Trophoblast cell (in vitro differentiated cells and primary cell): Measurements from ENCODE around the gene EAPP.
"Not testable (repeated sequence)": the region's sequence is repeated elsewhere in the genome, so short reads cannot be mapped to it uniquely, and the experiment has no call there.

Source experiments
- DNase-seq, 2 donors: peaks; one replicate each; pipeline ENCODE4 v3.0.0-alpha.2; 2016
- H2AFZ ChIP-seq: 2 replicates; pipeline ENCODE4 v1.6.1; 2013; ENCODE audit warnings: low read length, moderate library complexity, mild to moderate bottlenecking; ENCODE audit not compliant: insufficient read depth, poor library complexity
- H2AK5ac ChIP-seq: 2 replicates; pipeline ENCODE4 v1.6.1; 2013; ENCODE audit warnings: mild to moderate bottlenecking, low read length
- H2BK120ac ChIP-seq: 2 replicates; pipeline ENCODE4 v1.6.1; 2013; ENCODE audit warnings: low read length, mild to moderate bottlenecking, moderate library complexity; ENCODE audit not compliant: insufficient read depth, poor library complexity
- H2BK12ac ChIP-seq: 2 replicates; pipeline ENCODE4 v1.6.1; 2013; ENCODE audit warnings: mild to moderate bottlenecking, low read length, moderate library complexity
- H2BK5ac ChIP-seq: 2 replicates; pipeline ENCODE4 v1.6.1; 2013; ENCODE audit warnings: low read length, low read depth, moderate library complexity, mild to moderate bottlenecking; ENCODE audit not compliant: poor library complexity
- H3K14ac ChIP-seq: 2 replicates; pipeline ENCODE4 v1.6.1; 2013; ENCODE audit warnings: mild to moderate bottlenecking, low read length
- H3K18ac ChIP-seq: 2 replicates; pipeline ENCODE4 v1.6.1; 2013; ENCODE audit warnings: mild to moderate bottlenecking, low read length
- H3K23ac ChIP-seq: 2 replicates; pipeline ENCODE4 v1.6.1; 2013; ENCODE audit warnings: low read length
- H3K27ac ChIP-seq: 2 replicates; pipeline ENCODE4 v1.5.1; 2013; ENCODE audit warnings: low read depth, mild to moderate bottlenecking, inconsistent platforms, low read length, moderate library complexity
- H3K27me3 ChIP-seq: 2 replicates; pipeline ENCODE4 v1.6.1; 2013; ENCODE audit warnings: inconsistent platforms, mild to moderate bottlenecking, low read length, moderate library complexity; ENCODE audit not compliant: insufficient read depth
- H3K36me3 ChIP-seq, 2 experiments: 1 replicate in 1 of 2; 2 replicates in 1 of 2; pipeline ENCODE4 v1.6.1; 2013; ENCODE audit warnings: low read length in 2 of 2, mild to moderate bottlenecking in 2 of 2, moderate library complexity in 1 of 2; ENCODE audit not compliant: insufficient read depth in 2 of 2, control insufficient read depth in 1 of 2
- H3K4ac ChIP-seq: 2 replicates; pipeline ENCODE4 v1.6.1; 2013; ENCODE audit warnings: low read depth, mild to moderate bottlenecking, low read length, moderate library complexity
- H3K4me1 ChIP-seq, 2 experiments: 1 replicate in 1 of 2; 2 replicates in 1 of 2; pipeline ENCODE4 v1.6.1; 2013; ENCODE audit warnings: low read length in 2 of 2, mild to moderate bottlenecking in 2 of 2, moderate library complexity in 1 of 2; ENCODE audit not compliant: insufficient read depth in 2 of 2, control insufficient read depth in 1 of 2
- H3K4me2 ChIP-seq: 2 replicates; pipeline ENCODE4 v1.6.1; 2013; ENCODE audit warnings: inconsistent platforms, mild to moderate bottlenecking, low read length, moderate library complexity
- H3K4me3 ChIP-seq: 2 replicates; pipeline ENCODE4 v1.5.1; 2013; ENCODE audit warnings: mild to moderate bottlenecking, low read depth, low read length, inconsistent platforms
- H3K79me1 ChIP-seq: one replicate; pipeline ENCODE4 v1.6.1; 2013; ENCODE audit warnings: low read length
- H3K79me2 ChIP-seq: 2 replicates; pipeline ENCODE4 v1.6.1; 2013; ENCODE audit warnings: low read length, mild to moderate bottlenecking; ENCODE audit not compliant: control insufficient read depth, insufficient read depth, poor library complexity
- H3K9ac ChIP-seq: 2 replicates; pipeline ENCODE4 v1.6.1; 2013; ENCODE audit warnings: mild to moderate bottlenecking, low read length
- H3K9me3 ChIP-seq: 2 replicates; pipeline ENCODE4 v1.6.1; 2013; ENCODE audit warnings: low read depth, mild to moderate bottlenecking, control low read depth, inconsistent platforms, low read length; ENCODE audit not compliant: insufficient read depth
- H4K12ac ChIP-seq: 2 replicates; pipeline ENCODE4 v1.6.1; 2013; ENCODE audit warnings: low read depth, mild to moderate bottlenecking, low read length, moderate library complexity
- H4K8ac ChIP-seq: 2 replicates; pipeline ENCODE4 v1.6.1; 2013; ENCODE audit warnings: low read depth, mild to moderate bottlenecking, low read length, moderate library complexity
- H4K91ac ChIP-seq: one replicate; pipeline ENCODE4 v1.6.1; 2013; ENCODE audit warnings: low read depth, mild to moderate bottlenecking, low read length, moderate library complexity
- WGBS: extraction: QIAGEN DNeasy Blood & Tissue Kit; methylation state at CpG from one replicate; pipeline ENCODE4 v1.1.7; 2013; ENCODE audit warnings: missing lambda C conversion rate; ENCODE audit not compliant: insufficient read length, insufficient coverage; ENCODE audit errors: extremely low coverage; 5-methylcytosine and 5-hydroxymethylcytosine counted together

Gene EAPP

GRCh38 chr14:34562037-34562775 is 22.7 kb upstream of the EAPP start:
- not testable (repeated sequence) for H3K14ac ChIP-seq, H3K27me3 ChIP-seq, H3K79me2 ChIP-seq, H3K79me1 ChIP-seq, H3K4me1 ChIP-seq, H2AFZ ChIP-seq, H2BK5ac ChIP-seq, H2AK5ac ChIP-seq, H3K23ac ChIP-seq, H4K91ac ChIP-seq, H3K27ac ChIP-seq, H3K9ac ChIP-seq, H4K12ac ChIP-seq, H3K4me2 ChIP-seq, H2BK120ac ChIP-seq, DNase-seq, H2BK12ac ChIP-seq, H3K18ac ChIP-seq, H3K4me3 ChIP-seq, H4K8ac ChIP-seq, H3K9me3 ChIP-seq, H3K4ac ChIP-seq
- no CpG with 5 or more reads among the region's 8 CpGs for WGBS
- peaks cover 22 to 26% of the 10 kb centered on the region in 2 experiments for H3K36me3 ChIP-seq

- not testable (repeated sequence) for H4K12ac ChIP-seq, H4K91ac ChIP-seq, DNase-seq, H3K36me3 ChIP-seq, H3K27me3 ChIP-seq, H3K4me1 ChIP-seq, H3K4ac ChIP-seq, H2BK12ac ChIP-seq, H3K14ac ChIP-seq, H2BK120ac ChIP-seq, H3K9ac ChIP-seq, H3K79me2 ChIP-seq, H2AK5ac ChIP-seq, H2BK5ac ChIP-seq, H3K79me1 ChIP-seq, H3K4me3 ChIP-seq, H4K8ac ChIP-seq, H3K27ac ChIP-seq, H3K18ac ChIP-seq, H3K9me3 ChIP-seq, H3K23ac ChIP-seq, H2AFZ ChIP-seq, H3K4me2 ChIP-seq
- no CpG with 5 or more reads among the region's 35 CpGs for WGBS
Observed at GRCh38 chr14:34556498-34556829, 17.0 kb upstream of the EAPP start.

GRCh38 chr14:34555583-34556497 is 16.3 kb upstream of the EAPP start:
- H3K36me3 ChIP-seq, H3K4me3 ChIP-seq, DNase-seq, H3K4me1 ChIP-seq, H3K9me3 ChIP-seq, H2BK5ac ChIP-seq, H3K18ac ChIP-seq, H3K4ac ChIP-seq, H4K91ac ChIP-seq, H2BK12ac ChIP-seq, H3K4me2 ChIP-seq, H2BK120ac ChIP-seq, H3K23ac ChIP-seq, H2AK5ac ChIP-seq, H2AFZ ChIP-seq, H3K14ac ChIP-seq, H3K27me3 ChIP-seq, H4K8ac ChIP-seq, H3K79me2 ChIP-seq, H3K9ac ChIP-seq, H3K79me1 ChIP-seq, H3K27ac ChIP-seq, H4K12ac ChIP-seq: not testable (repeated sequence)
- no CpG with 5 or more reads among the region's 49 CpGs for WGBS

- Histone ChIP-seq H3K18ac (no peak overlapping the region), H4K8ac (no peak overlapping the region), H2BK5ac (no peak overlapping the region), H2AK5ac (no peak overlapping the region), H3K36me3 (no peaks in the 10 kb centered on the region), H2BK120ac (no peak overlapping the region), H3K79me1 (no peaks in the 10 kb centered on the region), H3K9ac (no peak overlapping the region), H4K12ac (no peak overlapping the region), H3K4ac (no peak overlapping the region), H3K27ac (no peak overlapping the region), H3K23ac (no peak overlapping the region), H3K4me2 (no peak overlapping the region), H3K79me2 (no peaks in the 10 kb centered on the region), H2AFZ (no peak overlapping the region), H4K91ac (no peak overlapping the region), H3K14ac (no peak overlapping the region), H3K4me1 (peaks cover 0 to 2% of the 10 kb centered on the region in 2 experiments), H2BK12ac (no peak overlapping the region), H3K9me3 (no peaks in the 10 kb centered on the region), H3K27me3 (no peaks in the 10 kb centered on the region), H3K4me3 (no peak overlapping the region)
- WGBS = no CpG with 5 or more reads among the region's 9 CpGs
- DNase-seq = peak; percentile 34 to 79
Observed at GRCh38 chr14:34554540-34555250, 15.2 kb upstream of the EAPP start.
